PC-3 (cell line): ENCODE data around the gene PPP1R15A. TPM values are rescaled to one million over a fixed set of nuclear protein-coding genes. Genes with fewer than 3 reads are reported as not detected.

ENCODE experiments used
- ATAC-seq: fragments of 200-7000 bp; cut with Tn5 transposase; 2 replicates; pipeline ENCODE4 v1.9.1; 2020; ENCODE audit warnings: mild to moderate bottlenecking, moderate library complexity
- BruUV-seq: library from RNA; stranded (reverse); fragments of 400-500 nt; replicated peaks from 2 replicates; lab custom pipeline; 2021; lab: Mats Ljungman, UMichigan
- CTCF ChIA-PET: fragments of 300-600 bp; sonication (Branson Sonifier 250); formaldehyde crosslinking; loops from one replicate; lab custom pipeline; 2022; ENCODE audit warnings: antibody characterized with exemption; lab: Charles Lee
- POLR2A ChIA-PET: fragments of 300-600 bp; sonication (Branson Sonifier 250); formaldehyde crosslinking; loops from one replicate; lab custom pipeline; 2022; ENCODE audit warnings: antibody characterized with exemption; ENCODE audit not compliant: unreplicated experiment; lab: Charles Lee
- DNase-seq: peaks from one replicate; pipeline ENCODE4 v3.0.0-alpha.2; 2015
- H2AFZ ChIP-seq: fragments of 300-600 bp; sonication (generic); 2 replicates; pipeline ENCODE4 v1.6.0; 2016; ENCODE audit warnings: antibody characterized with exemption, low read length
- H3F3A ChIP-seq: fragments of 300-600 bp; sonication (generic); one replicate; pipeline ENCODE4 v1.6.0; 2017; ENCODE audit warnings: antibody characterized with exemption, low read length, control low read depth, mild to moderate bottlenecking; ENCODE audit not compliant: unreplicated experiment
- H3K27ac ChIP-seq: fragments of 300-600 bp; sonication (generic); 2 replicates; pipeline ENCODE4 v1.5.1; 2016; ENCODE audit warnings: mild to moderate bottlenecking, low read length
- H3K27me3 ChIP-seq: fragments of 300-600 bp; sonication (generic); 2 replicates; pipeline ENCODE4 v1.6.1; 2016; ENCODE audit warnings: low read length, mixed read lengths
- H3K36me3 ChIP-seq: fragments of 300-600 bp; sonication (generic); 2 replicates; pipeline ENCODE4 v1.6.1; 2016; ENCODE audit warnings: low read depth, mixed run types, low read length, mixed read lengths
- H3K4me1 ChIP-seq: fragments of 300-600 bp; sonication (generic); 2 replicates; pipeline ENCODE4 v1.5.1; 2016; ENCODE audit warnings: low read length; ENCODE audit not compliant: insufficient read depth
- H3K4me2 ChIP-seq: fragments of 300-600 bp; sonication (generic); 2 replicates; pipeline ENCODE4 v1.6.0; 2016; ENCODE audit warnings: low read length
- H3K4me3 ChIP-seq: fragments of 300-600 bp; sonication (generic); 2 replicates; pipeline ENCODE4 v1.5.1; 2016; ENCODE audit warnings: mild to moderate bottlenecking, low read length, mixed read lengths
- H3K79me2 ChIP-seq: fragments of 300-600 bp; sonication (generic); 2 replicates; pipeline ENCODE4 v1.6.1; 2017; ENCODE audit warnings: low read length, mixed read lengths
- H3K9ac ChIP-seq: fragments of 300-600 bp; sonication (generic); 2 replicates; pipeline ENCODE4 v1.6.0; 2016; ENCODE audit warnings: mild to moderate bottlenecking, low read length
- H3K9me2 ChIP-seq: fragments of 300-600 bp; sonication (generic); replicated peaks from 2 replicates; pipeline ENCODE4 v1.6.1; 2016; ENCODE audit warnings: mixed run types, low read length, mixed read lengths
- H3K9me3 ChIP-seq: fragments of 300-600 bp; sonication (generic); 2 replicates; pipeline ENCODE4 v1.6.1; 2016; ENCODE audit warnings: low read length, mixed read lengths
- H4K20me1 ChIP-seq: fragments of 300-600 bp; sonication (generic); 2 replicates; pipeline ENCODE4 v1.6.1; 2016; ENCODE audit warnings: low read length, mixed read lengths
- CTCF ChIP-seq: fragments of 300-600 bp; sonication (generic); conservative IDR thresholded peaks from 2 replicates; pipeline ENCODE4 v1.5.1; 2017; ENCODE audit warnings: antibody characterized with exemption, low read depth, mild to moderate bottlenecking, low read length
- EZH2 ChIP-seq: fragments of 300-600 bp; sonication (generic); IDR thresholded peaks from one replicate; pipeline ENCODE4 v1.6.1; 2017; ENCODE audit warnings: antibody characterized with exemption, mild to moderate bottlenecking, low read length; ENCODE audit not compliant: unreplicated experiment
- EZH2phosphoT487 ChIP-seq: fragments of 300-600 bp; sonication (generic); IDR thresholded peaks from 2 replicates; pipeline ENCODE4 v1.6.1; 2018; ENCODE audit warnings: mild to moderate bottlenecking, antibody characterized with exemption, low read length, borderline replicate concordance
- intact Hi-C: fragments of 100-400 bp; cut with micrococcal nuclease; formaldehyde crosslinking; loops from 2 replicates; pipeline ENCODE4 v1.9.0; 2023
- total RNA-seq: library from RNA; depleted of rRNA; stranded (reverse); fragments of >200 nt; gene quantifications from 2 replicates; pipeline ENCODE4 v1.2.3, GENCODE V29; 2014

The PPP1R15A gene
- total RNA-seq, 1 experiment from 2014 or later, result 78.0 TPM

DNA sequence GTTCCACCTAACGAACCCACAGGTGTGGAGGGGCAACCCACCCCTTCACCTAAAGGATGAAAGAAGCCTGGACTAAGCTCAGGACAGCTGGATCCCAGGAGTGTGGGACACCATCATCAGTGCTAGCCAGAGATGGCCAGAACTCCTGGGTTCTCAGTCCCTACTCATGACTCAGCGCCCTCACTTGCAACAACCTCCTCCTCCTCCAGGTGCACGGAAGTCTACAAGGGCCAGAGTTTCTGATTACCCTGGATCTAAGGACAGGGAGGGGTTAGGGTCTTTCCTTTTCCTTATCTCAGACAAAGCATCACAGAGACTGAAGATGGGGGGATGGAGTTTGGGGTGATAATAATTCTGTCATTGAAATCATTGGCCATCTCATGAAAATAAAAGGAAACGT, 18.3 kb downstream of the PPP1R15A start:
- Histone ChIP-seq H3F3A (no peaks in the 10 kb centered on the region), H3K9me2 (no peaks in the 10 kb centered on the region), H3K27ac (no peak overlapping the region), H4K20me1 (no peaks in the 10 kb centered on the region), H3K9me3 (no peaks in the 10 kb centered on the region), H3K79me2 (no peaks in the 10 kb centered on the region), H3K4me3 (no peak overlapping the region), H2AFZ (no peak overlapping the region), H3K9ac (no peak overlapping the region), H3K4me2 (no peak overlapping the region), H3K27me3 (no peaks in the 10 kb centered on the region), H3K4me1 (no peaks in the 10 kb centered on the region), H3K36me3 (no peaks in the 10 kb centered on the region)
- DNase-seq (no peak), ATAC-seq (no peak)
- CTCF ChIA-PET, result no interaction called here
- POLR2A ChIA-PET, result no interaction called here
- intact Hi-C loops, result no loop called here
- no peak for TF ChIP-seq CTCF
- TF ChIP-seq EZH2, result no peak
- no peak for TF ChIP-seq EZH2phosphoT487
- BruUV-seq, result no TSS peak

DNA sequence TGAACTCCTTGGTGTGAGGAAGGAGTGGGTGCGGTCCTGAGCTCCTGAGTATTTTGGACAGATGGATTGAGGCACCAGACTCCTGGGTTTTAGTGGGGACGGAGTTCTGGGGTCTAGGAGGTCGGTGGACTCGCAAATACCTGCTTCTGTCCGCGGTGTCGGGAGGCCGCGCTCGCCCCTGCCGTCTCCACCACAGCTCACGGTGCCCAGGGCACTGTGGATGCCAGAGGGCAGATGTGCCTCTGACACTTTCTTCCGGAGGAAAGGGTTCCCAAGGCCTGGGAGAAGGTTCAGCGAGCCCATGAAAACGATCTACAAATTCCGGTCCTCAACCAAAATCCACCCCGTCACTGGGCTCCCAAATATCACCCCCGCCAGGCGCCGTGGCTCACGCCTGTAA, 23.0 kb downstream of the PPP1R15A start:
- ChIA-PET POLR2A (no interaction called here), CTCF (no interaction called here)
- 0 out of 2 replicates have a peak, but pooled peaks cover under 1% of the 10 kb centered on the region for H3K79me2 ChIP-seq
- H4K20me1 ChIP-seq, result no peaks in the 10 kb centered on the region
- no peak overlapping the region for H3K4me3 ChIP-seq
- H3K36me3 ChIP-seq, result no peaks in the 10 kb centered on the region
- H2AFZ ChIP-seq, result no peak overlapping the region
- TF ChIP-seq CTCF (no peak), EZH2 (no peak), EZH2phosphoT487 (no peak)
- no peaks in the 10 kb centered on the region for H3K9me3 ChIP-seq
- H3K27ac ChIP-seq, result no peak overlapping the region
- DNase-seq (no peak), ATAC-seq (no peak)
- H3F3A ChIP-seq, result no peaks in the 10 kb centered on the region
- no peak overlapping the region for H3K4me2 ChIP-seq
- BruUV-seq, result no TSS peak
- no peak overlapping the region for H3K9ac ChIP-seq
- H3K27me3 ChIP-seq, result no peaks in the 10 kb centered on the region
- no peaks in the 10 kb centered on the region for H3K9me2 ChIP-seq
- intact Hi-C loops, result no loop called here
- no peaks in the 10 kb centered on the region for H3K4me1 ChIP-seq

DNA sequence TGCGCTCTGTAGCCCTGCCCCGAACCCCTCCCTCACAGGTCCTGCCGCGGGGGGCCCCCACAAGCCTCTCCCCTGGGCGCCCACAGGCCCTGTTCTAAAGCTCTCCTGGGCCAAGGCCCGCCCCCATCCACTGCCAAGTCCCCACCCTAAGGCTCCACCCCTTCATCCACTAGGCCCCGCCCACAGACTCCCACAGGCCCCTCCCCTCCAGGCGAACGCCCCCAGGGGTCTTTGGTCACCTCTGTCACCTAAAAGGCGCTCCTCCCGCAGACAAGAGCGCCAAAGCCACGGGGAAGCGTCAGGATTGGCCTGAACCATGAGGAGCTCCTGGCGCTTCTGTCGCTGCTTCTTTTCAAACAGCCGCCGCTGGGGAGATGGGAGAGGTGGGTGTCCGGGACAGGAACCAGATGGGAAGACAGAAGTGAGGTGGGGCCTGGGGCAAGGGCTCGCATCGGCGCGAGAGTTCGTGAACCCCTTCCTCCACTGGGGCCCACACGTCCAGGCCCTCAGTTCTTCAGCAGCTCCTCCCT, 24.0 kb downstream of the PPP1R15A start:
- BruUV-seq, result no TSS peak
- peaks cover 10% of the 10 kb centered on the region for H3K79me2 ChIP-seq
- CTCF ChIA-PET, result no interaction called here
- no peaks in the 10 kb centered on the region for H3K9me3 ChIP-seq
- H3K27ac ChIP-seq, result no peak overlapping the region
- H3F3A ChIP-seq, result no peaks in the 10 kb centered on the region
- no peaks in the 10 kb centered on the region for H3K36me3 ChIP-seq
- H3K27me3 ChIP-seq, result no peaks in the 10 kb centered on the region
- H3K9me2 ChIP-seq, result no peaks in the 10 kb centered on the region
- H3K4me1 ChIP-seq, result peaks cover 5% of the 10 kb centered on the region; the same call in 1 of the 2 replicates
- H3K9ac ChIP-seq, result no peak overlapping the region
- DNase-seq, result no peak
- H3K4me3 ChIP-seq, result no peak overlapping the region
- H2AFZ ChIP-seq, result no peak overlapping the region
- no peaks in the 10 kb centered on the region for H4K20me1 ChIP-seq
- H3K4me2 ChIP-seq, result no peak overlapping the region
- POLR2A ChIA-PET, result no interaction called here
- no peak for TF ChIP-seq EZH2phosphoT487
- no peak for TF ChIP-seq EZH2
- TF ChIP-seq CTCF, result no peak
- intact Hi-C loops, result no loop called here
- no peak for ATAC-seq
